HG03159 (cell line): ENCODE measurements around the gene TXNDC8.
"Not testable (repeated sequence)": the region's sequence is repeated elsewhere in the genome, so short reads cannot be mapped to it uniquely, and the experiment has no call there.

Source experiments
- ATAC-seq: cut with Tn5 transposase; IDR thresholded peaks from one replicate; pipeline ENCODE4 v1.9.1; 2021; ENCODE audit warnings: mild to moderate bottlenecking, moderate library complexity; ENCODE audit not compliant: unreplicated experiment

Gene TXNDC8

GRCh38 chr9:110328763-110329162, 8.9 kb downstream of the TXNDC8 start:
- no peak for ATAC-seq

GRCh38 chr9:110327716-110328115, 9.9 kb downstream of the TXNDC8 start:
- ATAC-seq = no peak

DNA sequence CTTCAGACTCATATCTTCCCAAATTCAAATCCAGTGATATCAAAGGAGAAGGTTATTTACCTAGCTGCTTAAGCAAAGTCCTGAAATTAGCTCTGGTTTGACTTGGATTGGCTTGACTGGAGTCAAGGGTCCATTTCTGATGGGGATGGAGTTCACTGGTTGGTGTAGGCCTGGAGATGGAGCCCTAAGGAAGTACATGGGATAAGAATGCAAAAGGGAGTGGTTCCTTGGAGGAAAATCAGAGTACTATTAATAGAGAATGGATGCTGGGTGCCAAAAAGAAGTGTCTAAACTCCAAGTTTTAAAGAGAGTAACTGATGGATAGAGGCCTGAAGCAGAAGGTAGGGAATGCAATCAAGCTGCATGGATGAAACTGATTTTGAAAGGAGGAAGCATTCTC, 13.8 kb downstream of the TXNDC8 start:
- ATAC-seq = no peak

- ATAC-seq = no peak
Measured at GRCh38 chr9:110320651-110321445, 16.8 kb downstream of the TXNDC8 start.

GRCh38 chr9:110319781-110320492, 17.7 kb downstream of the TXNDC8 start:
- ATAC-seq = no peak

DNA sequence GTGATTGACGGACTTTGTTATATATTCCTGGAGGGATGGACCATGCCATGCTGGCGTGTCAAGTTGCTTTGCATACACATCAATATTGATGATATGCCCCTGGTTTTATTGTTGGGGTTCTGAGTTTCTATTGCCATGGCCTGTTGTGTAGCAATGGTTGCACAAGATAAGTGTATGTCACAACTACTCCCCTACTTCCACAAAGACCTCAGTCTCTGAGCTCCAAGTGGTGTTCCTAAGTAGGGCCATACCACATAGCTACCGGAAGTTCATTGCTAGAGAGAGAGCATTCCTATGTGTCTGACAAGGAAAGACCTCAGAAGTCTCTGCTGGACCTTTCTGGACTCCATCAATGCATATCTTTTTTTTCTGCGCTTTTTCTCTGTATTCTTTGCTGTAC, 19.8 kb downstream of the TXNDC8 start:
- no peak for ATAC-seq

DNA sequence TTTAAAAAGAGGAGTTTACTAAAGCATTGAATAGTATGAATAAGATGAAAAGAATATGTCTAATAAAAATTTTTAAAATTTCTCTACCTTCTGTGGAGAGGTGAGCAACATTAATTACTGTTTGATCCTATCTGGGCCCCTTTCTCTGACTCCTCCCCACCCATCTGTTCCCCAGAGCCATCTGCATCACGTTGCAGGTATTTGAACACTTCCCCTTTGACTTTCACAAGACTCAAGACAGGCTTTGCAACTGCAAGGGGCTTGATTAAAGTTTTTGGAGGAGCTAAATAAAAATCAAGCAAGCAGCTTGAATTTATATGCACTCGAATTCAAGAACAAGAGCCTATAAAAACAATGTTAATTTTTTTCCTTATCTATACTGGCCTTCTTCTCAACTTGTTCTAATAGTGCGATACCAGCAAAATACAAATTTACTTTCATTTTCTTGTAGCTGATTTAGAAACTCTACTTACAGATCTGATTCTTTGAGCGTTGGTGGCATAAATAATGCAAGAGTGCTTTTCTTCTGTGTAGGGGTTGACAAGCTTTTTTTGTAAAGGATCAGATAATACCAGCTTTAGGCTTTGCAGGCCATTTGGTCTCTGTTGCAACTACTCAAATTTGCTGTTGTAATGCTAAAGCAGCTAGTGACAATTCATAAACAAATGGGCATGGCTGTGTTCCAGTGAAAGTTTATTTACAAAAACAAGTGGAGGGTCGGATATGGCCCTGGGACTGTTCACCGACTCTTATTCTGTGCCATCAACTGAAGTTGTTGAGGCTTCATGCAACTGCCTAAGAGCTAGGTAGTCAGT, 21.2 kb downstream of the TXNDC8 start:
- peak; percentile 100 for ATAC-seq

GRCh38 chr9:110311978-110312377, 25.7 kb downstream of the TXNDC8 start:
- ATAC-seq = not testable (repeated sequence)

DNA sequence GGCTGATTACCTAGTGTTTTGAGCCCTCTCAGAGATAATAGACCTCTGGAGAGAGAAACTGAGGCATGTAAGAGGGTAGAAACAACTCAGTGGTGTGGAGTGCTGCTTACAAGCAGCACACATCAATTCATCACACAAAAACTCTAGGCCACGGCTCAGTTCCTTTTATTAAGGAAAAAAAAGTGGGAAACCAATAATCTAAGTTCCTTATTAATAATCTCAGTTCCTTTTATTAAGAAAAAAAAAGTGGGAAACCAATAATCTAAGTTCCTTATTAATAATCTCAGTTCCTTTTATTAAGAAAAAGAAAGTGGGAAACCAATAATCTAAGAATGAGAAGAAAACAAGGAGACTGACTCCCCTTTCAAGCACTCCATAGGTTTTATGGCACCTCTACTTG, 28.0 kb downstream of the TXNDC8 start:
- no peak for ATAC-seq

DNA sequence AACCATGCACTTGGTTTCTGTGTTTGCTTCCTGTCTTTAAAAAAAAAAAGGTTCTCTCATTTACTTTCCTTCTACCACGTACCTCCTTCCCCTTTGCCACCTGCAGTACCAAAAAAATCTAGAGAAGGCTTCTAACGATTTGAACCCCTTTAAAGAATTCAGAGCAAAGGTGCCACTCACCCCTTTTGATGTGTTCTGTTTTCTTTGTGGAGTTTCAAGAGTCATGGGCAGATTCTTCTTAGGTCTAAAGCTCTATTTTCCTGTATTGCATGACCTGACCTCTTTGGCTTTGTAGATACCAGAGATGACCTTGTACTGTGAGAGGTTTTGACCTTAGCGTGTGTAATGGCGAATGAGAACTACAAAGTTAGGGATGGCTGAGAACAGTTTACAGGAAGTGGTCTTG, 29.0 kb downstream of the TXNDC8 start:
- ATAC-seq = peak; percentile 65

DNA sequence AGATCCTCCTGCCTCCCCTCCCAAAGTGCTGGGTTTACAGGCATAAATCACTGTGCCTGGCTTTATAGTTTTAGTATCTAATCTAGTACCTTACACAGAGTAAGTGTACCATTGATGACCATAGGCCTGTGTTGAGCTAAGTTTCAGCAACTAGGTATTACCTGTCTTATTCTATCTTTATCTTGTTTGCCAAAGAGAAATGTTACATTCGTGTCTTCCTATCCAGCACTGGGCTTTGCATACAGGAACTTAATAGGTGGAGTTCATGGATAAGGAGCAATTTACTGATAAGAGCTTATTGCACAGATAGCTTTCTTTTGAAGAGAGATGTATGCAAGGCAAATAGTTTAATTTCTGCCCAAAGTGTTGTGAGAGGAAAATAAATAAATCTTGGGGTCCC, 30.5 kb downstream of the TXNDC8 start:
- no peak for ATAC-seq

- no peak for ATAC-seq
Measured at GRCh38 chr9:110303133-110303532, 34.5 kb downstream of the TXNDC8 start.

GRCh38 chr9:110298043-110298605, 39.5 kb downstream of the TXNDC8 start:
- no peak for ATAC-seq

DNA sequence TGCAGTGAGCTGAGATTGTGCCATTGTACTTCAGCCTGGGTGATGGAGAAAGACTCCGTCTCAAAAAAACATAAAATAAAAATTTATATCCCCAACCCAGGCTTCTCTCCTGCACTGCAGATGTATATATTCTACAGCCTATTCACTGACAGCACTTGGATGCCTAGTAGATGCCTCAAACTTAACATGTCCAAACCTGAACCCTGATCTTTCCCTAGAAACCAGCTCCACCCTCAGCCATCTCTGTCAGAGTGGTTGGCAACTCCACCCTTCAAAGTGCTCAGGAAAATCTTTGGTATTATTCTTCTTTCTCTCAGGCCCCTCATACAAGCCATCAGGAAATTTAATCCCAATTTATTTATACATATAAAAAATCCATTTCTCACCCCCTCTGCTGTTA, 44.4 kb downstream of the TXNDC8 start:
- ATAC-seq = no peak

DNA sequence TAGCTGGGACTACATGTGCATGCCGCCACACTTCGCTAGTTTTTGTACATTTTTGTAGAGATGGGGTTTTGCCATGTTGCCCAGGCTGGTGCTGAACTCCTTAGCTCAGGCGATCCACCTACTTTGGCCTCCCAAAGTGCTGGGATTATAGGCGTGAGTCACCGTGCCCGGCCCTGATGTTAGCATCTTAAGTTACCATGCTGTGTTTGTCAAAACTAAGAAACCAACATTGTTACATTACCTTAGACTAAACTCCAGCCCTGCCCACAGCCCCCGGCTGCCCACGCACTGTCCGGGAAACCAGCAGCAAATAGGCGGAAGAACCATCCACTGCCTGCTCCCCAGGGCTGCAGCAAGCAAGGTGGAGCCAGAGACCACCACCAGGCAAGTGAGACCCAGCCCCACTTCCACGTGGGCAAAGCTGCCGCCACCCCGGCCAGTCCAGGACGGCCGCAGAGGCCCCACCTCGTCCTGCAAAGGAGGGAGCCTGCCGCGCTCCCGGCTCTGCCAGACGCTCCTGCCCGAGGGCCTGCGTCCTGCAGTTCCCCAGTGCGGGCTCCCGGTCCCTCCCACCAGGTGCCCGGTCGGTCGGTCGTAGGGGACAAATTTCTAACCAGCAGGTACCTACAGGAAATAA, 45.6 kb downstream of the TXNDC8 start:
- ATAC-seq = no peak

- ATAC-seq = no peak
Measured at GRCh38 chr9:110290001-110290400, 47.7 kb downstream of the TXNDC8 start.

DNA sequence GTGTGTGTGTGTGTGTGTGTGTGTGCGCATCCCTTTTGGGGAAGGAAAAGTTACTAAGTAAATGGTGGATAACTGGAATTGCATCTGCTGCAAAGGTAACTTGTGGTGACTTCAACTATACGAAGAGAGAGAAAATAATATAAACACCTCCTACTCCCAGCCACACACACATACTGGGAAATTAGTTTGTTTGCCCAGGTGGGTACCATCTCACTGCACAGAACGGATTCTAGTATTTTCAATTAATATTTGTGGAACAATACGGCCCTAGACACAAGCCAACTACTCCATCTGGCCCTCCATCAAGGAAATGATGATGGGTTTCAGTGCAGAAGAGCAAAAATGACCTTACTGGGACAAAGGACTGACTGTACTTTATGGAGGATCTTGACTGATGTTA, 49.2 kb downstream of the TXNDC8 start:
- ATAC-seq = no peak

- ATAC-seq = no peak
Measured at GRCh38 chr9:110287289-110287680, 50.4 kb downstream of the TXNDC8 start.

DNA sequence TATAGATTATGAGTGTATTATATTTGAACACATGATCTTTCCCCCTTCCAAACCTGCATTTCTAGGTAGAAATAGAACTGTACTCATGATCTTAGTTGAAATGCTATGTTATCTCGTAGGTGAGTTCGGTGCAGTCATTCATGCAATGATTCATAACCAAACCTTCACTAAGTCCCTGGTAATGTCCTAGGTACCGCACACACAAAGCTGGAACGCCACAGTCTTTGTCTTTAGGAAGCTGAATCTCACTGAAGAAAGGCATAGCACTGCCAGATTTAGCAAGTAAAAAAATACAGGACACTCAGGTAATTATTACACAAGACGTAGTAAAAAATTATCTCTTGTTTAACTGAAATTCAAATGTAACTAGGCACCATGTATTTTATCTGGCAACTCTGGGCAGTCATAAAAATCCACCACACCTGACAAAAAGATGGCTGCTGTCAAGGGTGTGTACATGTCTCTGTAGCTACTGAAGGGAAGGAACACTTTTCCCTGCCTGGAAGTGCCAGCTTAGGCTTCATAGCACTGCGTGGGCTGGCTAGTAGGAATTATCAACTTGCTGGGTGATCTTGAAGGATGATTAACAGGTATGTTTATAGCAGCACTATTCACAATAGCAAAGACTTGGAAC, 53.3 kb downstream of the TXNDC8 start:
- ATAC-seq = no peak

DNA sequence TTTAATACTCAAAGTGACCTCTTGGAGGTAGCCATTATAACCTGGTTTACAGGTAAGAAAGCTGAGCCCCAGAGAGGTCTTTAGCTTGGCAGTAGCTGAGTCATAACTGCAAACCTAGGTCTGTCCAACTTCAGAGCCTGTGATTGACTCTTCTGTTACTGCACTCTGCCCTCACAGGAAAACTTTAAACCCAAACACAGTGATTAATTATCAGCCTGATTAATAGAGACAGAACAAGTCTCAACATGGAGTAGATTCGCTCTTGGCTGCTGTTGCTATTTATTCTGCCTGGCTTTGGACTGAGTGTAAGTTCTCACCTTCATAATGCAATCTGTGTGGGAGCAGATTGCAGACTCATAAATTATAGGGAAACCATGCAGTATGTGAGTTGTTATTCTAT, 53.9 kb downstream of the TXNDC8 start:
- no peak for ATAC-seq
